IPS-11a (cell line): ENCODE measurements around the gene DIRAS1.
"Not testable (repeated sequence)": the region's sequence is repeated elsewhere in the genome, so short reads cannot be mapped to it uniquely, and the experiment has no call there.

Experiments
- H3K4me3 ChIP-seq: one replicate; pipeline ENCODE4 v1.5.1; 2013; ENCODE audit warnings: low read depth, low read length, control low read depth

Gene DIRAS1

GRCh38 chr19:2679439-2679838, 41.7 kb downstream of the DIRAS1 start:
- no peak overlapping the region for H3K4me3 ChIP-seq

- H3K4me3 ChIP-seq: not testable (repeated sequence)
Measured at GRCh38 chr19:2678948-2679347, 42.2 kb downstream of the DIRAS1 start.

DNA sequence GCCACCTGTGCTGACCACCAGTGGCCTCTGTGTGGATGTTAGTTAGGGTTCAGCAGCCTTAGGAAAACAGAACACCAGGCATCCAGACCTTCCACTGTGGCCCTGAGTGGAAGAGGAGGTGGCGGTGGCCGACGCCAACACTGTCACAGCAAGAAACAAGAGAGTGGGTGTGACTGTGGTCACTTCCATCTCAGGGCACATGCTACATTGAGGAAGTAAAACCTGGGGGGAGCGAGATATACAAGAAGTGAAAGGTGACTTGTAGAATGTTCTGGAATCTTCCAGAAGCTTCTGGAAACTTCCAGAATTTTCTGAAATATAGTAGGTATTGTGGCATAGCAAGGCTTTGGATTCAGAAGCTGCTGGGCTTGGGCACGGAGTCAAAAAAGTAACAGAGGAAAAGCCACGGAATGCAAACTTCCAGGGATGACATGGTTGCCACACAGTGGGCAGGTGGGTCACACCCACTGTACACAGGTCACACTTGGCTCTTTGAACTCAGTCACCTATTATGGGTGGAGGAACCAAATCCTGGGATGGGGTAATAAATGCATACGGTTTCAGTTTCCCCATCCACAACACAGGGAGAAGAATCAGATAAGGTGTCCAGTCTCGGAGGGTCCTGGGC, 43.0 kb downstream of the DIRAS1 start:
- H3K4me3 ChIP-seq: no peak overlapping the region

GRCh38 chr19:2676823-2677222, 44.3 kb downstream of the DIRAS1 start:
- no peak overlapping the region for H3K4me3 ChIP-seq

- H3K4me3 ChIP-seq: no peak overlapping the region
Measured at GRCh38 chr19:2675892-2676291, 45.3 kb downstream of the DIRAS1 start.

DNA sequence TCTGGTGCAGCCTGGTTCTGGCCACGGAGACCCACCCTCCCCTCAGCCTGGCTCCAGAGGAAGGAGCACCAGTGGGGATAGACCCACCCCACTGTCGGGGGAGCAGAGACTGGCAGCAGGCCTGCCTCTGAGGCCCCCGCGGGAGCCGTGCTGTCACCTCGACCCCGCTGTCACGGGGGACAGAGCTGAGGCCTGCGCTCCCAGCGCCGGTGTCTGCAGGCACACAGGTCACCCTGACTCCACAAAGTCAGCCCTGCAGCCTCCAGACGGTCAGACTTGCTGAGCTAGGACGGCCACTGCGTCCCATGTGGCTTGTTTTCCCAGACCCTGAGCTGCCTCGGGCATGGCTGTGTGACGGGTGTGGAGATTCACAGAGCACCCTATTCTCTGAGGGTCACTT, 51.0 kb downstream of the DIRAS1 start:
- no peak overlapping the region for H3K4me3 ChIP-seq

DNA sequence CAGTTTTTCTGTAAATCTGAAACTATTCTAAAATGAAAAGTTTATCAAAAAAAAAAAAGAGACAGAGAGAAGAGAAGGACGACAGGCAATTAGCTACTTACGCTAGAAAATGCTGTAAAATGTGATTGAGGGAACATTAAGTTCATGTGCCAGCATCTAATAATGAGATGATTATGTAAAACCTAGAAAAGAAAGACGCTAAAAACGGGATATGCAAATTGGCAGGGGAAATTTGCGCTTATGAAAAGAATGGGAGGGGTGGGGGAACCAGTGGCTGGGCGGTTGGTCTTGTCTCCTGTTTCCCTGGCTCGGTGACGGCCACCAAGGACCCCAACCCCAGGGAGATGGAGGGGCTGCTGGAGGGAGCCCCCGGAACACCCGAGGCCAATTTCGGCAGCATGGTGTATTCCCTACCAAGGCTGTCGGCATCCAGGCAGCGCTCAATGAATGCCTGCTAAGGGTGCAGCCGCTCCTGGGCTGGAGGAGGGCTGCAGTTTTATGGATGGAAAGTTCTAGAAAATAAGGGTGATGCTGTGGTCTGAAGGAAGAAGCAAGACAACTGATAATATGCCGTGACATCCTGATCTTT, 52.9 kb downstream of the DIRAS1 start:
- no peak overlapping the region for H3K4me3 ChIP-seq

DNA sequence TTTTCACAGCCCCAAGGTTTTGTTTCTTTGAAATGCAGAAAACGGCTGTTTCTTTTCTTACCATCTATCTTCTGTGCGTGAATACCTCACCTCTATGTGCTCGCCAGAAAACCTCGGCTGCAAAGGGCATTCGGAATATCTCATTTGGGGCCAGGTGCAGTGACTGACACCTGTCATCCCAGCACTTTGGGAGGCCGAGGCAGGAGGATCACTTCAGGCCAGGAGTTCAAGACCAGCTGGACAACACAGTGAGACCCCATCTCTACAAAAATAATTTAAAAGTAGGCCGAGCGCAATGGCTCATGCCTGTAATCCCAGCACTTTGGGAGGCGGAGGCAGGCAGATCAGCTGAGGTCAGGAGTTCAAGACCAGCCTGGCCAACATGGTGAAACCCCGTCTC, 53.8 kb downstream of the DIRAS1 start:
- H3K4me3 ChIP-seq: not testable (repeated sequence)

DNA sequence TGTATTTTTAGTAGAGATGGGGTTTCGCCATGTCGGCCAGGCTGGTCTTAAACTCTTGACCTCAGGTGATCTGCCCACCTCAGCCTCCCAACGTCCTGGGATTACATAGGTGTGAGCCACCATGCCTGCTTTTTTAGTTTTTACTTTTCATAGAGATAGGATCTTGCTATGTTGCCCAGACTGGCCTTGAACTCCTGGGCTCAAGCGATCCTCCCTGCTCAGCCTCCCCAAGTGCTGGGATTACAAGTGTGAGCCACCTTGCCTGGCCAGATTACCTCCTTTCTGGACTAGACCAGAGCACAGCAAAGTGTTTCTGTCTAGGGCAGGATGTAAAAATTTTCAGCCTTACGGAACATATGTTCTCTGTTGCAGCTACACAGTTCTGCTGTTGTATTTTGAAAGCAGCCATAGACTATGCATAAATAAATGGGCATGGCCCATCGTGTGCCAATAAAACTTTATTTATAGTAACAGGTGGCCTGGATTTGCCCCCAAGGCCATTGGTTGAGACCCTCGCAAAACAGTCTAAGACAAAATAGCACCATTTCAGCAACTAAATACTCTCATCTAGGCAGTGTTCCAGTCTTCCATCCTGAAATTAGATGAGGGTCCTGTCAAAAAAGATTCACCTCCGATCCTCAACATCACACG, 54.7 kb downstream of the DIRAS1 start:
- H3K4me3 ChIP-seq: no peak overlapping the region

- H3K4me3 ChIP-seq: no peak overlapping the region
Measured at GRCh38 chr19:2665103-2665502, 56.1 kb downstream of the DIRAS1 start.
